ENCODE data around the gene S100A7. TPM values are rescaled to one million over a fixed set of nuclear protein-coding genes. Genes with fewer than 3 reads are reported as not detected.

Gene S100A7
- not detected in 2 replicates for total RNA-seq (2011; cell fraction: chromatin; rRNA removed; ENCODE audit: low replicate concordance)
- not detected in 2 replicates for total RNA-seq (2011; cell fraction: nucleolus; rRNA removed)
- not detected in 2 replicates for total RNA-seq (2011; cell fraction: nucleoplasm; rRNA removed)
- total RNA-seq (2014; rRNA removed) (not detected in 2 replicates), total RNA-seq (2014; rRNA removed; fragmentation: Illumina TruSeq; extraction: Trizol) (not detected in 2 replicates), total RNA-seq (2015; rRNA removed; fragmentation: Illumina TruSeq; extraction: Trizol) (not detected in 2 replicates), total RNA-seq (2021) (not detected in 2 replicates), polyA plus RNA-seq (2011; rRNA removed) (not detected in 2 replicates), polyA plus RNA-seq (2014; fragmentation: Illumina TruSeq; extraction: Trizol) (not detected in 2 replicates), polyA plus RNA-seq (2014; fragmentation: Nextera tagmentation; extraction: Ambion mirVana) (not detected), polyA plus RNA-seq (2014; rRNA removed) (not detected in 2 replicates), polyA minus RNA-seq (2011; rRNA and poly(A)+ RNA removed) (not detected in 2 replicates), Bru-seq, nascent RNA (not detected), BruChase-seq, experiment 1, labeled RNA remaining after a 2-hour chase (percentile 17 among the genes with signal in this experiment), BruChase-seq, experiment 2, labeled RNA remaining after a 6-hour chase (not detected)
- not detected in 2 replicates for polyA plus RNA-seq (2011; cell fraction: cytosol; rRNA removed)
- polyA plus RNA-seq (2011; cell fraction: nucleus; rRNA removed), result not detected in 2 replicates
- not detected in 2 replicates for polyA plus RNA-seq (2012)
- not detected in 2 replicates for polyA minus RNA-seq (2011; cell fraction: cytosol; rRNA and poly(A)+ RNA removed)
- polyA minus RNA-seq (2011; cell fraction: nucleus; rRNA and poly(A)+ RNA removed), result not detected in 2 replicates
- long read RNA-seq, experiment 1, result 0 reads
- long read RNA-seq, experiment 2, result 0 reads
- long read RNA-seq, experiment 3, result 0 reads

DNA sequence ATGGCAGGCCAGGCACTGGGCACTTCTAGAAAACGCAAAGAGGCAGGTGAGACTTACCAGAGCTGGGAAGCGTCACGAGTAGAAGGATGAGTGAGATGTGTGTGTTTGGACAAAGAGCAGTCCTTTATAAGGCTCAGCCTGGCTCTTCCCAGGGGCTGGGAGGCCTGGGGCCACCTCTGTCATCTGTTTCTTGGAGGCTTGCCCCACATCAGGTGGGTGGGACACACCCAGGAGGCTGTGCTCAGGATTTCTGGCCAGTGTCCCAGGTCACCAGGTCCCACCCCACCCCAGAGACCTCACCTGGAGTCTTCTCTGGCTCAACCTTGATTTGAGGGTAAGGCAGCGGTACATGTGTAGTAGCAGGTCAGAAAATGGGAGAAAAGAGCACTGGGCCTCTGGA lies at the start of gene S100A7:
S100A7 (minus strand) TSS at position 101 of the 400 bp plus-strand sequence. CDS start 1,638 bp downstream, outside the sequence.
- CTCF ChIA-PET (ENCODE audit: low intra/inter-chr PET ratio), result no interaction called here
- Histone ChIP-seq H4K20me1 (replicated peaks; ENCODE audit: control insufficient read depth, insufficient read depth, low read length) (no peaks in the 10 kb centered on the region; the same call in 1 of the 2 replicates), H3K79me2 (ENCODE audit: control insufficient read depth, insufficient read depth, low read length) (no peaks in the 10 kb centered on the region), H3K27me3 (ENCODE audit: control insufficient read depth in 2 of 2, insufficient read depth in 2 of 2, low read length in 2 of 2) (peaks cover 3 to 26% of the 10 kb centered on the region in 2 experiments; a peak in 2 of 5 replicates), H3K9me3 (replicated peaks; ENCODE audit: control insufficient read depth, insufficient read depth, low read depth, low read length) (no peaks in the 10 kb centered on the region), H3K36me3 (ENCODE audit: control insufficient read depth, insufficient read depth, low read length) (no peaks in the 10 kb centered on the region), H3K4me2 (ENCODE audit: insufficient read depth, low read length) (no peak within 1 kb of the TSS), H3K9ac (ENCODE audit: insufficient read depth in 1 of 2, low read depth in 2 of 2, low read length in 2 of 2) (no peak within 1 kb of the TSS), H2AFZ (ENCODE audit: low read depth, low read length) (no peak within 1 kb of the TSS), H3K4me1 (replicated peaks in 1 of 2; ENCODE audit: control insufficient read depth in 2 of 2, insufficient read depth in 2 of 2, low read length in 2 of 2) (no peaks in the 10 kb centered on the region; a peak in 1 of 5 replicates), H3K9me1 (ENCODE audit: control insufficient read depth, insufficient read depth, low read length) (no peaks in the 10 kb centered on the region), H3K4me3 (no peak within 1 kb of the TSS), H3K27ac (ENCODE audit: extremely low read depth, low read depth, low read length) (no peak within 1 kb of the TSS)
- in situ Hi-C loops (cut with MboI), result no loop called here
- intact Hi-C loops (cut with micrococcal nuclease), result no loop called here
- no TSS peak for BruUV-seq (replicated peaks)
- TF ChIP-seq ZNF143 (CRISPR knock-in tag; IDR thresholded peaks at IDR 0.05), result no peak
- TF ChIP-seq ZNF232 (CRISPR knock-in tag; IDR thresholded peaks at IDR 0.05), result no peak
- no peak for TF ChIP-seq ASH1L (IDR thresholded peaks at IDR 0.05; ENCODE audit: borderline replicate concordance, low read depth, partially characterized antibody)
- TF ChIP-seq, protein P1, sequence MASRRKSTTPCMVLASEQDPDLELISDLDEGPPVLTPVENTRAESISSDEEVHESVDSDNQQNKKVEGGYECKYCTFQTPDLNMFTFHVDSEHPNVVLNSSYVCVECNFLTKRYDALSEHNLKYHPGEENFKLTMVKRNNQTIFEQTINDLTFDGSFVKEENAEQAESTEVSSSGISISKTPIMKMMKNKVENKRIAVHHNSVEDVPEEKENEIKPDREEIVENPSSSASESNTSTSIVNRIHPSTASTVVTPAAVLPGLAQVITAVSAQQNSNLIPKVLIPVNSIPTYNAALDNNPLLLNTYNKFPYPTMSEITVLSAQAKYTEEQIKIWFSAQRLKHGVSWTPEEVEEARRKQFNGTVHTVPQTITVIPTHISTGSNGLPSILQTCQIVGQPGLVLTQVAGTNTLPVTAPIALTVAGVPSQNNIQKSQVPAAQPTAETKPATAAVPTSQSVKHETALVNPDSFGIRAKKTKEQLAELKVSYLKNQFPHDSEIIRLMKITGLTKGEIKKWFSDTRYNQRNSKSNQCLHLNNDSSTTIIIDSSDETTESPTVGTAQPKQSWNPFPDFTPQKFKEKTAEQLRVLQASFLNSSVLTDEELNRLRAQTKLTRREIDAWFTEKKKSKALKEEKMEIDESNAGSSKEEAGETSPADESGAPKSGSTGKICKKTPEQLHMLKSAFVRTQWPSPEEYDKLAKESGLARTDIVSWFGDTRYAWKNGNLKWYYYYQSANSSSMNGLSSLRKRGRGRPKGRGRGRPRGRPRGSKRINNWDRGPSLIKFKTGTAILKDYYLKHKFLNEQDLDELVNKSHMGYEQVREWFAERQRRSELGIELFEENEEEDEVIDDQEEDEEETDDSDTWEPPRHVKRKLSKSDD (conservative IDR thresholded peaks at IDR 0.05; ENCODE audit: low read length), result no peak
- TF ChIP-seq ZBTB1 (CRISPR knock-in tag; IDR thresholded peaks at IDR 0.05; ENCODE audit: borderline replicate concordance, low read depth), result no peak
- TF ChIP-seq MYC (IDR thresholded peaks at IDR 0.05; ENCODE audit: low read depth, low read length), result no peak
- TF ChIP-seq MYC (CRISPR knock-in tag; IDR thresholded peaks at IDR 0.05; ENCODE audit: borderline replicate concordance, low read depth), result no peak
- TF ChIP-seq ILF3 (IDR thresholded peaks at IDR 0.05; ENCODE audit: borderline replicate concordance), result no peak
- TF ChIP-seq, protein P2, sequence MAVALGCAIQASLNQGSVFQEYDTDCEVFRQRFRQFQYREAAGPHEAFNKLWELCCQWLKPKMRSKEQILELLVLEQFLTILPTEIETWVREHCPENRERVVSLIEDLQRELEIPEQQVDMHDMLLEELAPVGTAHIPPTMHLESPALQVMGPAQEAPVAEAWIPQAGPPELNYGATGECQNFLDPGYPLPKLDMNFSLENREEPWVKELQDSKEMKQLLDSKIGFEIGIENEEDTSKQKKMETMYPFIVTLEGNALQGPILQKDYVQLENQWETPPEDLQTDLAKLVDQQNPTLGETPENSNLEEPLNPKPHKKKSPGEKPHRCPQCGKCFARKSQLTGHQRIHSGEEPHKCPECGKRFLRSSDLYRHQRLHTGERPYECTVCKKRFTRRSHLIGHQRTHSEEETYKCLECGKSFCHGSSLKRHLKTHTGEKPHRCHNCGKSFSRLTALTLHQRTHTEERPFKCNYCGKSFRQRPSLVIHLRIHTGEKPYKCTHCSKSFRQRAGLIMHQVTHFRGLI (CRISPR knock-in tag; IDR thresholded peaks at IDR 0.05), result no peak
- POLR2A ChIA-PET, result no interaction called here
- FAIRE-seq (no peak), DNase-seq (ENCODE audit: extremely low read depth in 1 of 4, low spot score in 3 of 4) (no peak), ATAC-seq (no peak)
- 4% methylated on average over 4 of the region's 4 CpGs for WGBS (ENCODE audit: insufficient coverage, low coverage, missing lambda C conversion rate)

Data from K562 (cell line).